NOMO-1 treated with dmso at 0.1 percent for 144 hours (cell line): Measurements from ENCODE around the gene PARVB.
"Not testable (repeated sequence)": the region's sequence is repeated elsewhere in the genome, so short reads cannot be mapped to it uniquely, and the experiment has no call there.

Experiments used
- DNase-seq: peaks from one replicate; lab custom pipeline; 2025; ENCODE audit not compliant: unreplicated experiment; lab: John Stamatoyannopoulos, UW

PARVB gene

DNA sequence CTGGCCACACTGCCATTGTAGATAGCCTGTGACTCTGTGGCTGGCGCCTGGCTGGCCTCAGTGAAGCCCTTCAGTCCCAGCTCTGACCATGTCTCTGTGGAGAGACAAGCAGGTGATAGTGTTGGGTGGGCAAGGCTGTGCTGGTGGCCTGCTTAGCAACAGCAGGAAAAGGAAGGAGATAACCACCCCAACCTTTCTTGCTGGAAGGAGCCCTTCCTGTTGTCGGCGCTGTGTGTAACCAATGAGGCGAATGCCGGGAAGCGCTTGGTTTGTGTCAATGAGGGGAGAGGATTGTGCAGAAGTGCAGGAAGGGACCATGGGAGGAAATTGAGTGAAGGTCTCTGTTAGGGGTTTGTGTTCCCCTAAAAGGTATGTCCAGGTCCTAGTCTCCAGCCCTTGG lies 27.3 kb downstream of the PARVB start:
- no peak for DNase-seq

DNA sequence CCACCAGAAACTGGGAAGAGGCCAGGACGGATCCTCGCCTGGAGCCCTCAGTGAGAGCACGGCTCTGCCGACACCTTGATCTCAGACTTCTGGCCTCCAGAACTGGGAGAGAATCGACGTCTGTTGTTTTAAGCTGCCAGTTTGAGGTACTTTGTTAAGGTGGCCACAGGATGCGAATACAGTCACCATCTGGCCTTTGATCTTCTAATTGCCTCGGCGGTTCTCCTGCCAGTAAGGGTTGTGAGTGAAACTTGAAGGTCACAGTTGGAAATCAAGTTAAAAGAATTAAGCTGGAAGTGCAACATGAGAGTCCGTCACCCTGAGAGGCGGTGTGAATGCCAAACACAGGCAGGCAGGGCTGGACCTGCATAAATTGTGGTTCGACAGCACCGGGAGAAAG lies 27.9 kb downstream of the PARVB start:
- DNase-seq: no peak

DNA sequence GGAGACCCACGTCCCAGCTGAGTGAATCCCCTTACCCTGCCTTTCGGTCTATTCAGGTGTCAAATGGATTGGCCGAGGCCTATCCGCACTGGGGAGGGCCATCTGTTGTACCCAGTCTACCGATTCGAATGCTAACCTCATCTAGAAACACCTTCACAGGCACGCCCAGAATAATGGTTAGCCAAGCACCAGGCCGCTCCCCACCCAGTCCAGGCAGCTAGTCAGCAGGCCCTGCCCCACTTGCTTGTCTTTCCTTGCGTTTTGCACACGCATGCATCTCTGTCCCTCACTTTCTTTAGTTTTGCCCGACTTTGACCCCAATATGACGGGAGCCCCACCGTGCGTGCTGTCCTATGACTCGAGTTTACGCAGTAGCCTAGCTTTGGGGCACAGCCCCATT lies 31.7 kb downstream of the PARVB start:
- no peak for DNase-seq

DNA sequence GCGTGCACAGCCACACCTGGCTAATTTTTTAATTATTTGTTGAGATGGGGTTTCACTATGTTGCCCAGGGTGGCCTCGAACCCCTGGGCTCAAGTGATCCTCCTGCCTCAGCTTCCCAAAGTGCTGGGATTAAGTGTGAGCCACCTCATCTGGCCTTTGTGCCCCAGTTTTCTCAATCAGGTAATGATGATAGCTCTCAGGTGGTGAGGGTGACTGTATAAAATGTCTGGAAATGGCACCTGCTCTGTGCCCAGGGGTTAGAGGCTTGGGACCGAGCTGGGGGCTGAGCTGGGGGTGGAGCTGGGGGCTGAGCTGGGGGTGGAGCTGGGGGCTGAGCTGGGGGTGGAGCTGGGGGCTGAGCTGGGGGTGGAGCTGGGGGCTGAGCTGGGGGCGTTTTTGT lies 32.5 kb downstream of the PARVB start:
- DNase-seq: not testable (repeated sequence)

DNA sequence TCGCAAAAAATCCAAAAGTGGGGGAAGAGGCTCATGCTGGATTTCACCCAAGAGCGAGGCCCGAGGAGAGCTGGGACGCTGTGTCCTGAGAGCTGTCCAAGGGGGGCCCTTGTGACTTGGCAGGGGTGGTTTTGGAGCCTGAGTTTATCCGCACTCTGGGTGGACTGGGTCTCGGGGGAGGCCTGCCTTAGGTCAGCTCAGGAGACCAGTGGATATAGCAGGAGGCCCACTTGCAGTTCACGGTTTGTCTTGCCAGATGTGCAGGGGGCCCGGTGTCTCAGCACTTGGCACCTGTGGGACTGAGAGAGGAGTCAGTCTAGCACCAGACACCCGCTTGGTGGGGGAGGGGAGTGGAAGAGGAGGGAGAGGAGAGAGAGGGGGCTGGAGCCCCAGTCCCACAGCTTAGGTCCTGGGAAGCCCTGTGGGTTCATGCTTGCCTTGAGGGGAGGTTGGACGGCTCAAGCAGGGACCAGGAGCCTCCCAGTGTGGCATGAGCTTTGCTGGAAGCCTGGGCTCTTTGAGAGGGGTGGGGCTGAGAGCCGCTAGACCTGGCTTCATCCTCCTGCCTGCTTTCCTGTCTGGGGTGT lies 33.4 kb downstream of the PARVB start:
- DNase-seq: no peak

DNA sequence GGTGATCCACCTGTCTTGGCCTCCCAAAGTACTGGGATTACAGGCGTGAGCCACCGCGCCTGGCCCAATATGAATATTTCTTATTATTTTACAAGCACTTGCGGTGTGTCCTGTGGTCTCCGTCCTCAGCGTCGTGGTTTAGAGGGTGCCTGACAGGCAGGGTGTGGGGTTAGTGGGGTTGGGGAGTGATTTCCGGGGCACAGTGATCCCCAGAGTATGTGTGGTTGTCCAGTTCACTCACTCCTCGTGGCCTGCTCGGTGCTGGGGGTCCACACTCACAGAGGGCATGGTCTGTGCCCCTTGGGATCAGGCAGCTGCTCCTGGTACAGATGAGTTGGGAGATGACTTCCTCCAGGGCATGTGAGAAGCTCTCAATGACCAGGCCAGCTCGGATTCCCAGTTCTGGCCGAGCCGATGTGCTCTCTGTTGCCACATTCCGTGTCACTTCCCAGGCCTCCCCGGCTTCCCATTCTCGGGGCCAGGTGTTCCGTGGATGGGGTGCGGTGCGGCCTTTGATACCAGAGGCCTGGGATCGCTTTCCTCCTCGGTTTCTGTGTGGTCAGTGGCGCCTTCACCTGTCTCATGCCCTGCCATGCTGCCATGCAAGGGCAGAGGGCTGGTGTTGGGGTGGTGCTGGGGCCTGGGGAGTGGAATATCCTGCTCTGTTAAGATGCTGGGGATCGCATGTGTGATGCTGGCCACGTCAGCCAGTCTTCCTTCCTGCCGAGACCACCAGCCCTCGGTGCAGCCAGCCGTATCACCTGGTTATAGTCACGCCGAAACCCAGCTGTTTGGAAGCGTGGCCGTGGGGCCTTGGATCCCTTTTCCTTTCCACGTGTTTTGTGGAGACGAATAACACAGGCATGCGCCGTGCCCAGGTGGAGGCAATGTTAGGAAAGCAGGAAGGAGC lies 39.6 kb downstream of the PARVB start:
- no peak for DNase-seq

DNA sequence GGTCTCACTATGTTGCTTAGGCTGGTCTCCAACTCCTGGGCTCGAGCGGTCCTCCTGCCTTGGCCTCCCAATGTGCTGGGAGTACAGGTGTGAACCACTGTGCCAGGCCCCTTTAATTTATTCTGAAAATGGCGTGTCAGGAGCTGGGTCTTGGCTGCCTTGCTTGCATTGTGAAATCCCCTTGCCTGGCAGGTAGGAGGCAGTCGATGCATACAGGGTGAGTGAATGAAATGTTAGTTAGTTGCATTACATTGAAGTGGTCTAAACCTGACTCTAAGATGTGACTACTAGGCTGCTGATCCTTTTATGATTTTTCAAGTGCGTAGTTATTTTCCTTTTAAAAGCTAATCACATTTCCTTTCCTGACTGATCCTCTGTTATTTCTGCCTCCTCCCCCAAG lies 42.9 kb downstream of the PARVB start:
- DNase-seq: no peak

DNA sequence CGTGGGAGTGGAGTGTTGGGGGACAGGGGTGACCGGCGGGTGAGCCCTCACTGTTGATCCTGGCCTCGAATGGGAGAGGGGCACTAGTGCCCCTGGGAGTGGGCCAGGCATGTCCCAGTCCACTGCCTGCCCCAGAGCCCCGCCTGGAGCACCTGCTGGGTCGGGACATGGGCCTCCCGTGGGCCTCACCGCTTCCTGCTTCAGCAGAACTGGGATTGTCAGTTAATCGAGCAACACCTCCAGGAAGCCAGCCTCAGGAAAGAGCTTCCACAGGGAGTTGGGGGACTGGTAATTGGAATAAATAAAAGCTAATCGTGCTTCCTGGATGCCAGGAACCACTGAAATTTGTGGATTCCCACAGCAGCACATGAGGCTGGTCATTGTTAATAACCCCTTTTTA lies 43.8 kb downstream of the PARVB start:
- DNase-seq: no peak

DNA sequence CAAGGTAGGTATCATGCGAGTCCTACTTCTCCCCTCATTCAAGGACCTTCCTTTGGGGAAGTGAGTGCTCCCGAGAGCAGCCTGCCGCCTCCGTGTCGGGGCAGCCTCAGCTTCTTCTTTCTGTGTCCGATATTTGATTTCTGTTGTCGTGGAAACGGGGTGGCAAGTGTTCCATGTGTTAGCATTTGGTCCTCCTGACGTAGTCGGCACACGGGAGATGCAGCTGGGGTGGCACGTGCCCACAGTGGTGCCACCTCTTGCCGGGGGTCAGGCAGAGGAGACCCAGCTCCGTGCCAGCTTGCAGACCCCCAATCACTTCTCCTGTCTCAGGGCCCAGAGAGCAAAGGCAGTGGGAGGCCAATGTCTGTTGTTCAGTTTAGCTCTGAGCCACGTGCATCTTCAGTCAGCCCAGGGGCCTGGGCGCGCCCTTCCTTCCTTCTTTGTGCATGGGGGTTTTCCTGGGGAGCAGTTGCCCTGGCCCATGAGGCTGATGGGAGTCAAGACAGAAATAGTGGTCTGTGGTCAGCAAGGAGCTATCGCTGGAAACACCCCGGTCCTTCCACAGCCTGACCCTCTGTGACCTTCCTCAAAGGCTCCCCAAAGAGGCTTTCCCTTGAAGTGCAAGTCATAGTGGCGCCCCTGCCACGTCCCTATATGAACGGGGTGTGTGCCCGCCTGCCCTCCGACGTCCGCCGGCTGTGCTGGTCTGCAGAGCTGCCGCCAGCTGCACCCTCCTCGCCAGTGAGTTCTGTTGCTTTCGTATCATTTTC lies 44.5 kb downstream of the PARVB start:
- DNase-seq: peak; percentile 28

DNA sequence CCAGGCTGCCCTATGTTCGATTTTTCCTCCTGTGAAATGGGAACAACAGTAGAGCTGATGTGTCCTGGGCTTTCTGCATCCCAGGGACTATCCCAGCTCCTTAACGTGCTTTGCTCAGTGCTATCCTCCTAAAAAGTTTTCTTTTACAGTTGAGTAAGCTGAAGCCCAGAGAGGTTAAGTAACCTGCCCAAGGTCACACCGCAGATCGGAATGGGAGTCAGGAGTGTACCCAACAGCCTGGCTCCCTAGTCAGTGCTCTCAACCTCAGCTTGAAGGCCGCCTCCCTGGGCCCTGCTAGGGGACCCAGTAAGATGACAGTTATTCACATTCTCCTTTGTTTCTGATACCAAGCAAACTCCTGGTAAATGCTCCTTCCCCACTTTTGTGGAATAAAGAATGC lies 45.9 kb downstream of the PARVB start:
- DNase-seq: no peak

DNA sequence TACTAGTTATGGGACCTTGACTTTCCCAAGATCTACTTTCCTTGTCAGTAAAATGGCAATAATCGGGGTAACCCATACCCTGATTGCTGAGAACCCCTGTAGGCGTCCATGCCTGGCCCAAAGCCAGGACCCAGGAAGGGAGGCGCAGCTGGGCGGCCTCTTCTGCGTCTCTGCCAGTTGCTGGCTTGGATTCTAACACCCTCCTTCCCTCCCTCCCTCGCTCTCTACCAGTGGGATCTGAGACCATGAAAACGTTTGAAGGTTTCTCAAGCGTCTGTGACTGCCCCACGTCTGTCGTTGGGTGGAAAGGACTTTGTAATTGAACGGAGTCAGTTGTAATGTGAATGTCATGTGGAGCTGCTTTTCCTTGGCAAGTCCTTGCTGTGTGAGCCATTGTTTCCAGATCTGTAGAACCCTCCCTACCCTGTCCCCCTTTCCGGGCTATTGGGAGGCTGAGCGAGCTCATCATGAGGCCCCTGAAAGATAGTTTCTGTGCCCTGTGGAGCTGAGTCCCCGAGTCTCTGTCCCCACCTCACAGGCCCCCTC lies 47.8 kb downstream of the PARVB start:
- DNase-seq: no peak

DNA sequence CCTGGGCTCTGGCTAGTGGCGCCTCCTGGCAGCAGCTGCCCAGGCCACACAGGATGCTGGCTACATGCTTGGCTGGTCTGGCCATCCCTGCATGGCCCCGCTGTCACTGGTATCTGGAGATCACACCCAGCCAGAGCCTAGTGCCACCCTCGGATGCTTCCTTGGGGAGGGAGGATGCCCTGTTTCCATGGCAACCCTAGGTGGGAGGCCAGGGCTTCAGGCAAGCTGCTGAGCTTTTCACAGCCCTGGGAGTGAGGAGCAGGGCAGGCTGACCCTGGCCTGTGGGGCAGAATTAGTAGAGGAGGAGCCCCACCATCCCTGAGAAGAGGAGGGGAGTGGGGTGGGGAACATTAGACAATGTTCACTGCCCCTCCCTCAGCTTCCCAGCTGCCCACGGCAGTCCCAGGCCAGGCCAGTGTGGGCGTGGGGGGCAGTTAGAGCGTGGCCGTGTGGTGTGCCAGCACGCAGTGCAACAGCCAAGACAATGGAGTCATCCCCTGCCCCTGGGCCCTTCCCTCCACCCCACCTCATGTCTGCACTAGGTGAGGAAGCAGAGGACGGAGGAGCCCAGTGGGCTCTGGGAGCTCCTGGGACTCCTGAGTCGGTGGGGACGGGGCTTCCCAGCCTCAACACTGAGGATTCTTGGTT lies 50.4 kb downstream of the PARVB start:
- DNase-seq: no peak

DNA sequence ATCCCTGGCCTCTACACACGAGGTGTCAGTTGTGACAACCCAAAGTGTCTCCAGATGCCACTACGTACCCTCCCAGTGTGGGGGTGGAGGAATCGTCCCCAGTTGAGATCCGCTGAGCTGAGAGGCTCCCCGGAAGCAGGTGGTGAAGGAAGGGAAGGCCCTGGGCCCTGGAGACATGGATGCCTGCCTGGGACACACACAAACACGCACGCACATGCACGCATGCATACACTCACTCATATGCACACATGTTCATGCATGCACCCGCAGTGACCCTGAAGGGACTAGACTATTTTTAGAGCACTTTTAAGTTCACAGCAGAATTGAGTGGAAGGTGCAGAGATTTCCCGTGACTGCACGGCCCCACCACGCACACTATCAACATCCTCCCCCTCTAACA lies 50.9 kb downstream of the PARVB start:
- DNase-seq: no peak

DNA sequence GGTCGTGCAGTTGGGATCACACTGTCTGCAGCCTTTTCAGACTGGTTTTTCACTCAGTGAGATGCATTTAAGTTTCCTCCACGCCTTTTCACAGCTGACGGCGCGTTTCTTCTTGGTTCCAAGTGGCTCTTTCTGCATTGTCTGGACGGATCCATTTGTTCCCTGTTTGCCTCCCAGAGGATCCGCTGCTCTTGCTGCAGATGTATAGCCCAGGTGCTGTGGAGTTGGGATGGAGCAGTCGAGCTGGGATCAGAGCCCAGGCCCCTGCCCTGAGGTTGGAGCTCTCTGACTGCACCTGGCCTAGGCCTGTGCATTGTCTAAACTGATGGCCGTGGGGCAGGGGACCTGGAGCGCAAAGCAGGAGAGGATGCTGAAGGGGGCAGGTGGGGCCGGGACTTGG lies 51.6 kb downstream of the PARVB start:
- no peak for DNase-seq

DNA sequence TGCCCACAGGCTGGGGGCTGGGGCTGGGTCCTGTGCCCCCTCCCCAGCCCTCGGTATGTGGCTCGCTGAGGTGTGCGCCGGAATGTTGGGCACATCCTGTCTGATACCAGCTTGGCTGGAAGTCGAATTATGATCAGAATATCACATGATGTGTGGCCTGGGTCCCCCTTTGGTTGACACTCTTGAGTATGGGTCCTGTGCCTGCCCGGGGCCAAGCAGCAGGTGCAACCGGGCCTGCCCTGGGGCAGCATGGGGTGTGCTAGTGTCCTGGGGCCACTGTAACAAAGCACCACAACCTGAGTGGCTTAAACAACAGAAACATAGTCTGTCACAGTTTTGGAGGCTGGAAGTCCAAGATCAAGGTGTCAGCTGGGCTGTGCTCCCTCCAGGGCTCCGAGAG lies 52.7 kb downstream of the PARVB start:
- DNase-seq: no peak

DNA sequence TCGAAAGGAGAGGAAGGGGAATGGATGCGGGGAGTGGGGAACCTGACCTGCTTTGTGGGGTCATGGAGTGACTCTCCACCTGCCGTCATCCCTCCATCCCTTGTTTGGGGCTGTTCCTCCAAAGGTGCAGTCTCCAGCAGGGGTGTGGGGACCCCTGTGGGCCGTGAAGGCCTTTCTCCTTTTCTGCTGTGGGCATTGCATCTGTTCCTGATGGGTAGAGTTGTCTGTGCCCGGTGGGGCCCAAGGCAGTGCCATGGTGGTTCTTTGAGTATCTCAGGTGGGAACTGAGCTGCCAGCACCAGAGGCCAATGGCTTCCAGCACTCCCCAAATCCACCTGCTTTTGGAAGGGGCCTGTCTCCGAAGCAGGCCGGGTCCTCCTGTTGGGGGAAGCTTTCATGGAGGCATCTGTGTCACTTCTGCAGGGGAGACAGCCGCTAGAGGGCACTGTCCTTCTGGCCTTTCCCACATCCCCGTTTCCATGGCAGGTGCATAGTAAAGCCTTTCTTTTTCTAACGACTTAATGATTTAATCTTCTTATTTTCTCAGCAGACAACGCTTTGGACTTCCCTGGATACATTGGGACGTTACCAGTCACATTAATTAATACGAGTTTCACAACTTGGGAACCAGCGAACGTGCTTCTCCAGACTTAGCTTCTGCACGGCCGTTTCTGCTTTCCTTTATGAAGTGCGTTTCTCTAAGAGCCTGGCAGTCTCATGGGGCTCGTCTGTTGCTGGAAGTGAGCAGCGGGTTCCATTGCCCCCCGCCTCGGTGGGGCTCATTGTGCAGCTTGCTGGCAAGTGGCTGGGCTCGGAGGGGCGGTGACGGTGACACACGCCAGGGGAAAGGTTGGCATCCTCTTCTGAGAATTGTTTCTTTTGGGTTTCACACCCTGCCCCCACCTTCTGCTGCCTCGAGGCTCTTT lies 57.1 kb downstream of the PARVB start:
- DNase-seq: peak; percentile 19

DNA sequence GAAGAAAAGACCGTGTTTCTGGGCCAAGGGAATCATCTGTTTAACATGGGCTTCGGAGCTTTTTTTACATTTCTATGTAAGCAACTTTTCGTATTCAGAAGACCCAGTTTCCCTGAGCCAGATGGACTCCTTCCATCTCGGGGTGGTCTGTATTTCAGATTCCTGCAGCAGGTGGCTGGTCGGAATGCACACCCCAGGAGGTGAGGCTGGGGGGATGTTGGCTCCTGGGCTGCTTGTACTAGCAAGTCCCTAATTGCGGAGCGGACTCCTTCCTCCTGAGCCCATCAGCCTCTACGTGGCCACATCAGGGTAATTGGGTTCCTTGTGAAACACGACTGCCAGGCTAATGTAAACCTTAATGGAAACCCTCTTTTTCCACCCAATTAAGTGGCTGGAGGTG lies 58.7 kb downstream of the PARVB start:
- DNase-seq: no peak

DNA sequence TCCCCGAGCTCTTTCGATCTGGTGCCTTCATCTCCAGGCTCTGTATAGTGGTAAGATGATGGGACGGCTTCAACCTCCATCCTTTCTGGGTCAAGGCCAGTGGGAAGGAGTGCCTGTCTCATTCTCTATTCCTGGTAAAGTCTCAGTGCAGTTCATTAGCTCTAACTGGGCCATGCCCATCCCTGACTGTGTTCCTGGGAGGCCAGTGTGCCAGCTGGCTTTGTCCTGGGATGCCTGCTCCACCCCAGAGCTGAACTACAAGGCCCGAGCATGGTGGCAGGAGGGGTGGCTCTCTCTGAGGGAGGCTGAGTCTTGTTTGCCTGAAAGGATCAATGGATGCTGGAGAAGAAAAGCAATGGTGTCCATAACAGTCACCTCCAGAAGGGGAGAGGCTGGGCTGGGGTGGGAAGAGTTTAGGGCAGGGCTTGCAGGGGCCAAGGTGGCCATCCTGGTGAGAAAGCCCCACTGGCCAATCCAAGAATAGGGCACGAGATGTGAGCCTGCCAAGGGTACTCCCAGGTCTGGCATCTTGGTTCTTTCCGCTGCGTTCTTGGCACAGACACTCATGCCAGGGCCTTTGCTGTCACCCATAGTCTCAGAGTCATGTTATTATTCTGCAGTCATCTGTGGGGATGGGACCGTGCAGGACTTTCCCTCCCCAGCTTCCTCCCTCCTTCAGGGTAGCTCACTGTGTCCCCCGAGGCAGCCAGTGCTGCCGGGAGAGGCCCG lies 60.1 kb downstream of the PARVB start:
- DNase-seq: no peak

DNA sequence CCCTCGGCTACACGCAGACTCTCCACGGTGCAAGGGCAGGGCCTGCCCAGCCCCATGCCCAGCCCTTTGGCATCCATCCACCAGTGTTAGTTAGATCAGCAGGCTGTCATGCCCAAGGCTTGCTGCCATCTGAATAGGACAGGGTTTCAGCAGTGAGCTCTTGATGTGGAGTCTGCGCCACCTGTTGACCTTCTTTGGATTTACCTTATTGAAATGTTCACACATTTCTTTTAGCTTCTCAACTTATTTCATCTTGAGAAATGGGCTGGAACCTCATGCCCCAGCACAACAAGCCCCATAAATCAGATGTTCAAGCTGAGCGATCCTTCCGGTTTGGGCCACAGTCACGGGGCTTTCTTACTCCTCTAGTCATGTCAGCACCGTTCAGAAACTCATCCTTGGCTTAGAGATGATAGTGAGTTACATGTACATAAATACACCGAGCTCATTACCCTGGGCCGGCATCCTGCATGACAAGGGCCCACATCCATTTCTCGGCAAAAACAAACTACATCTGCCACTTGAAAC lies 61.7 kb downstream of the PARVB start:
- no peak for DNase-seq
